Neural cell (in vitro differentiated cells): Measurements from ENCODE around the gene NPHP4. TPM values are rescaled to one million over a fixed set of nuclear protein-coding genes. Genes with fewer than 3 reads are reported as not detected.

Source experiments
- H2AFZ ChIP-seq: fragments of 200-600, 300-800 bp; sonication (generic), shearing (Covaris generic); 2 replicates; pipeline ENCODE4 v1.6.0; 2014; ENCODE audit warnings: low read depth, mild to moderate bottlenecking, antibody characterized with exemption, low read length, moderate library complexity
- H3F3A ChIP-seq: fragments of 200-600 bp; shearing (Covaris generic); 2 replicates; pipeline ENCODE4 v1.6.1; 2016; ENCODE audit warnings: mild to moderate bottlenecking, moderate library complexity, mixed read lengths, antibody characterized with exemption, low read length; ENCODE audit not compliant: insufficient read depth, poor library complexity, severe bottlenecking
- H3K27ac ChIP-seq: fragments of 200-600, 300-800 bp; sonication (generic), shearing (Covaris generic); 2 replicates; pipeline ENCODE4 v1.5.1; 2014; ENCODE audit warnings: mild to moderate bottlenecking, low read length, moderate library complexity
- H3K27me3 ChIP-seq: fragments of 300-800, 200-600 bp; sonication (generic), shearing (Covaris generic); 2 replicates; pipeline ENCODE4 v1.6.0; 2014; ENCODE audit warnings: mild to moderate bottlenecking, low read depth, low read length, moderate library complexity; ENCODE audit not compliant: insufficient read depth
- H3K36me3 ChIP-seq: fragments of 300-800, 200-600 bp; sonication (generic), shearing (Covaris generic); 2 replicates; pipeline ENCODE4 v1.5.1; 2014; ENCODE audit warnings: mild to moderate bottlenecking, antibody characterized with exemption, low read length, moderate library complexity; ENCODE audit not compliant: insufficient read depth
- H3K4me2 ChIP-seq: fragments of 300-800, 200-600 bp; sonication (generic), shearing (Covaris generic); 2 replicates; pipeline ENCODE4 v1.6.0; 2014; ENCODE audit warnings: mild to moderate bottlenecking, low read length
- H3K4me3 ChIP-seq: fragments of 300-800, 200-600 bp; sonication (generic), shearing (Covaris generic); 2 replicates; pipeline ENCODE4 v1.5.1; 2014; ENCODE audit warnings: mild to moderate bottlenecking, low read length, moderate library complexity
- H3K79me2 ChIP-seq: fragments of 200-600 bp; shearing (Covaris generic); replicated peaks from 2 replicates; pipeline ENCODE4 v1.6.0; 2014; ENCODE audit warnings: mild to moderate bottlenecking, low read length, moderate library complexity; ENCODE audit not compliant: insufficient read depth
- H3K9ac ChIP-seq: fragments of 300-800, 200-600 bp; sonication (generic), shearing (Covaris generic); 2 replicates; pipeline ENCODE4 v1.6.1; 2016; ENCODE audit warnings: mild to moderate bottlenecking, low read length, mixed read lengths
- H3K9me2 ChIP-seq: fragments of 200-600 bp; shearing (Covaris generic); 2 replicates; pipeline ENCODE4 v1.6.1; 2016; ENCODE audit warnings: mild to moderate bottlenecking, low read length, mixed read lengths; ENCODE audit not compliant: insufficient read depth
- H3K9me3 ChIP-seq: fragments of 200-600, 300-800 bp; sonication (generic), shearing (Covaris generic); 2 replicates; pipeline ENCODE4 v1.6.1; 2016; ENCODE audit warnings: mild to moderate bottlenecking, mixed run types, low read length, moderate library complexity, mixed read lengths
- H4K20me1 ChIP-seq: fragments of 200-600 bp; shearing (Covaris generic); 2 replicates; pipeline ENCODE4 v1.6.1; 2016; ENCODE audit warnings: mild to moderate bottlenecking, mixed run types; ENCODE audit not compliant: insufficient read depth
- CTCF ChIP-seq: fragments of 450-650 bp; IDR thresholded peaks from 2 replicates; pipeline ENCODE4 v1.5.1; 2014; ENCODE audit warnings: antibody characterized with exemption, mild to moderate bottlenecking, moderate library complexity; ENCODE audit not compliant: poor library complexity, severe bottlenecking
- EP300 ChIP-seq: fragments of 450-650 bp; conservative IDR thresholded peaks from 2 replicates; pipeline ENCODE4 v1.6.1; 2014; ENCODE audit warnings: antibody characterized with exemption, mild to moderate bottlenecking, moderate library complexity; ENCODE audit not compliant: poor library complexity, severe bottlenecking
- EZH2 ChIP-seq: fragments of 200-600, 300-800 bp; shearing (Covaris generic), sonication (generic); IDR thresholded peaks from 2 replicates; pipeline ENCODE4 v1.6.1; 2014; ENCODE audit warnings: antibody characterized with exemption, low read length, borderline replicate concordance, mild to moderate bottlenecking; ENCODE audit not compliant: insufficient read depth, poor library complexity, severe bottlenecking
- MXI1 ChIP-seq: fragments of 450-650 bp; conservative IDR thresholded peaks from 2 replicates; pipeline ENCODE4 v1.6.1; 2014; ENCODE audit warnings: antibody characterized with exemption, mild to moderate bottlenecking; ENCODE audit not compliant: poor library complexity, severe bottlenecking
- POLR2AphosphoS5 ChIP-seq: IDR thresholded peaks from 2 replicates; pipeline ENCODE4 v1.6.1; 2012
- RAD21 ChIP-seq: fragments of 450-650 bp; conservative IDR thresholded peaks from 2 replicates; pipeline ENCODE4 v1.6.1; 2014; ENCODE audit warnings: antibody characterized with exemption, mild to moderate bottlenecking, moderate library complexity
- REST ChIP-seq: IDR thresholded peaks from 2 replicates; pipeline ENCODE4 v1.6.1; 2012; ENCODE audit warnings: borderline replicate concordance
- SMC3 ChIP-seq: fragments of 450-650 bp; conservative IDR thresholded peaks from 2 replicates; pipeline ENCODE4 v1.6.1; 2014; ENCODE audit warnings: antibody characterized with exemption, mild to moderate bottlenecking, moderate library complexity; ENCODE audit not compliant: poor library complexity
- TAF1 ChIP-seq: IDR thresholded peaks from 2 replicates; pipeline ENCODE4 v1.6.1; 2012; ENCODE audit warnings: low read depth
- polyA plus RNA-seq: library from polyadenylated mRNA; depleted of rRNA; stranded (reverse); fragments of >200 nt; gene quantifications from 2 replicates; pipeline ENCODE4 v1.2.3, GENCODE V29; 2014

NPHP4 gene
- polyA plus RNA-seq, 1 donor from 2014 or later, result 17.1 TPM

- Histone ChIP-seq H3K4me3 (no peak overlapping the region), H3K79me2 (no peaks in the 10 kb centered on the region), H3K36me3 (no peaks in the 10 kb centered on the region), H4K20me1 (no peaks in the 10 kb centered on the region), H3K9ac (no peak overlapping the region), H3K27ac (no peak overlapping the region), H3F3A (no peaks in the 10 kb centered on the region), H2AFZ (no peak overlapping the region), H3K9me3 (no peaks in the 10 kb centered on the region), H3K27me3 (no peaks in the 10 kb centered on the region), H3K9me2 (no peaks in the 10 kb centered on the region), H3K4me2 (no peak overlapping the region)
- no peak for TF ChIP-seq CTCF
- no peak for TF ChIP-seq EZH2
- no peak for TF ChIP-seq MXI1
- TF ChIP-seq TAF1, result no peak
- TF ChIP-seq REST, result no peak
- TF ChIP-seq EP300, result no peak
- no peak for TF ChIP-seq SMC3
- no peak for TF ChIP-seq POLR2AphosphoS5
- no peak for TF ChIP-seq RAD21
These were observed 21.3 kb upstream of the NPHP4 start for GRCh38 chr1:6013491-6013890.

- H3K9me2 ChIP-seq, result no peaks in the 10 kb centered on the region
These were observed 20.5 kb upstream of the NPHP4 start for GRCh38 chr1:6012529-6013318.

More at GRCh38 chr1:6012529-6013318, 20.5 kb upstream of the NPHP4 start:
- Histone ChIP-seq H2AFZ (no peak overlapping the region), H3K9ac (no peak overlapping the region), H3K27me3 (no peaks in the 10 kb centered on the region), H3K36me3 (no peaks in the 10 kb centered on the region), H3F3A (no peaks in the 10 kb centered on the region), H3K79me2 (no peaks in the 10 kb centered on the region), H4K20me1 (no peaks in the 10 kb centered on the region), H3K4me2 (no peak overlapping the region), H3K4me3 (no peak overlapping the region), H3K27ac (no peak overlapping the region), H3K9me3 (no peaks in the 10 kb centered on the region)
- no peak for TF ChIP-seq MXI1
- TF ChIP-seq CTCF, result no peak
- no peak for TF ChIP-seq SMC3
- no peak for TF ChIP-seq RAD21
- TF ChIP-seq TAF1, result no peak
- TF ChIP-seq EP300, result no peak
- no peak for TF ChIP-seq EZH2
